WI38 (cell line): Measurements from ENCODE around the gene CSE1L.
"Not testable (repeated sequence)": the region's sequence is repeated elsewhere in the genome, so short reads cannot be mapped to it uniquely, and the experiment has no call there.

ENCODE experiments used
- H3K4me3 ChIP-seq: 2 replicates; pipeline ENCODE4 v1.5.1; 2011; ENCODE audit warnings: low read depth, mild to moderate bottlenecking, control low read depth, low read length
- CTCF ChIP-seq: IDR thresholded peaks from 2 replicates; pipeline ENCODE4 v1.5.1; 2012; ENCODE audit warnings: low read depth, mild to moderate bottlenecking, control low read depth, low read length

The CSE1L gene

GRCh38 chr20:49074521-49074920, 28.4 kb downstream of the CSE1L start:
- H3K4me3 ChIP-seq = no peak overlapping the region
- no peak for TF ChIP-seq CTCF

- no peak for TF ChIP-seq CTCF
- no peak overlapping the region for H3K4me3 ChIP-seq
Measured at GRCh38 chr20:49078310-49078709, 32.2 kb downstream of the CSE1L start.

- H3K4me3 ChIP-seq = not testable (repeated sequence)
Measured at GRCh38 chr20:49082295-49082694, 36.2 kb downstream of the CSE1L start.

- no peak overlapping the region for H3K4me3 ChIP-seq
- no peak for TF ChIP-seq CTCF
Measured at GRCh38 chr20:49091104-49091503, 45.0 kb downstream of the CSE1L start.

GRCh38 chr20:49091762-49092161, 45.6 kb downstream of the CSE1L start:
- TF ChIP-seq CTCF = no peak

GRCh38 chr20:49096203-49096730, 50.2 kb downstream of the CSE1L start:
- no peak for TF ChIP-seq CTCF
- no peak overlapping the region for H3K4me3 ChIP-seq

More at GRCh38 chr20:49091762-49092161, 45.6 kb downstream of the CSE1L start:
- no peak overlapping the region for H3K4me3 ChIP-seq

GRCh38 chr20:49097159-49097558, 51.0 kb downstream of the CSE1L start:
- TF ChIP-seq CTCF = no peak
- no peak overlapping the region for H3K4me3 ChIP-seq

GRCh38 chr20:49098136-49098535, 52.0 kb downstream of the CSE1L start:
- no peak for TF ChIP-seq CTCF
- H3K4me3 ChIP-seq = no peak overlapping the region
